WTC11 (cell line): ENCODE measurements around the gene TTLL5. TPM values are rescaled to one million over a fixed set of nuclear protein-coding genes. Genes with fewer than 3 reads are reported as not detected.

Source experiments
- ATAC-seq: fragments of 200-7000 bp; cut with Tn5 transposase; 2 replicates; pipeline ENCODE4 v1.10.0; 2021; ENCODE audit warnings: mild to moderate bottlenecking, moderate library complexity
- CTCF ChIA-PET: fragments of 300-600 bp; sonication (Branson Sonifier 250); formaldehyde crosslinking; loops from one replicate; lab custom pipeline; 2021; ENCODE audit warnings: antibody characterized with exemption; lab: Charles Lee
- POLR2A ChIA-PET: fragments of 350-600 bp; sonication (Branson Sonifier 250); formaldehyde crosslinking; loops from one replicate; lab custom pipeline; 2021; ENCODE audit warnings: antibody characterized with exemption; lab: Charles Lee
- DNase-seq: peaks from one replicate; pipeline ENCODE4 v3.0.0; 2021; ENCODE audit warnings: low spot score
- H3K27ac Mint-ChIP-seq: 2 replicates; pipeline ENCODE4 v1.8.0; 2021; ENCODE audit warnings: mixed read lengths
- H3K27me3 Mint-ChIP-seq: 2 replicates; pipeline ENCODE4 v1.8.0; 2021; ENCODE audit warnings: low read depth, mild to moderate bottlenecking, moderate library complexity, mixed read lengths
- H3K36me3 Mint-ChIP-seq: 2 replicates; pipeline ENCODE4 v1.8.0; 2021; ENCODE audit warnings: mixed read lengths
- H3K4me1 Mint-ChIP-seq: 2 replicates; pipeline ENCODE4 v1.8.0; 2022; ENCODE audit warnings: mixed read lengths
- H3K4me3 Mint-ChIP-seq: 2 replicates; pipeline ENCODE4 v1.8.0; 2021; ENCODE audit warnings: mild to moderate bottlenecking, moderate library complexity, mixed read lengths
- H3K9me3 Mint-ChIP-seq: 2 replicates; pipeline ENCODE4 v1.8.0; 2021; ENCODE audit warnings: mixed read lengths
- ATF3 ChIP-seq: sonication (generic); formaldehyde crosslinking; conservative IDR thresholded peaks from 2 replicates; pipeline ENCODE4 v1.8.1; 2022; ENCODE audit warnings: mild to moderate bottlenecking, missing genetic modification reagents
- ATF6 ChIP-seq: sonication (generic); formaldehyde crosslinking; IDR thresholded peaks from 2 replicates; pipeline ENCODE4 v1.8.1; 2023; ENCODE audit warnings: mild to moderate bottlenecking, missing genetic modification reagents
- E2F4 ChIP-seq: sonication (generic); formaldehyde crosslinking; IDR thresholded peaks from 2 replicates; pipeline ENCODE4 v1.8.1; 2022; ENCODE audit warnings: low read depth, mild to moderate bottlenecking, moderate library complexity, missing genetic modification reagents, borderline replicate concordance
- ESRRA ChIP-seq: sonication (generic); formaldehyde crosslinking; IDR thresholded peaks from 2 replicates; pipeline ENCODE4 v1.8.1; 2022; ENCODE audit warnings: mild to moderate bottlenecking, missing genetic modification reagents, borderline replicate concordance
- ETV6 ChIP-seq: sonication (generic); formaldehyde crosslinking; IDR thresholded peaks from 2 replicates; pipeline ENCODE4 v1.8.1; 2022; ENCODE audit warnings: mild to moderate bottlenecking, missing genetic modification reagents
- FOXP1 ChIP-seq: sonication (generic); formaldehyde crosslinking; IDR thresholded peaks from 2 replicates; pipeline ENCODE4 v1.8.0; 2022; ENCODE audit warnings: missing genetic modification reagents, mild to moderate bottlenecking, moderate library complexity, borderline replicate concordance
- GRHL2 ChIP-seq: fragments of 250-450 bp; sonication (Bioruptor Pico); IDR thresholded peaks from 2 replicates; pipeline ENCODE4 v1.8.0; 2022; ENCODE audit warnings: mild to moderate bottlenecking, moderate library complexity; ENCODE audit not compliant: insufficient replicate concordance, severe bottlenecking
- IRF1 ChIP-seq: sonication (generic); formaldehyde crosslinking; IDR thresholded peaks from 2 replicates; pipeline ENCODE4 v1.8.0; 2023; ENCODE audit warnings: missing genetic modification reagents
- JUN ChIP-seq: sonication (generic); formaldehyde crosslinking; IDR thresholded peaks from 2 replicates; pipeline ENCODE4 v1.8.0; 2023; ENCODE audit warnings: mild to moderate bottlenecking, missing genetic modification reagents
- MLX ChIP-seq: sonication (generic); formaldehyde crosslinking; IDR thresholded peaks from 2 replicates; pipeline ENCODE4 v1.8.1; 2023; ENCODE audit warnings: mild to moderate bottlenecking, missing genetic modification reagents, moderate library complexity
- NR2C2 ChIP-seq: sonication (generic); formaldehyde crosslinking; IDR thresholded peaks from 2 replicates; pipeline ENCODE4 v1.8.0; 2022; ENCODE audit warnings: mild to moderate bottlenecking, missing genetic modification reagents
- SMAD4 ChIP-seq: sonication (generic); formaldehyde crosslinking; IDR thresholded peaks from 2 replicates; pipeline ENCODE4 v1.8.0; 2022; ENCODE audit warnings: mild to moderate bottlenecking, missing genetic modification reagents
- TCF7 ChIP-seq: sonication (generic); formaldehyde crosslinking; IDR thresholded peaks from 2 replicates; pipeline ENCODE4 v1.8.0; 2022; ENCODE audit warnings: mild to moderate bottlenecking, low read depth, missing genetic modification reagents, moderate library complexity
- TP53 ChIP-seq: sonication (generic); formaldehyde crosslinking; IDR thresholded peaks from 2 replicates; pipeline ENCODE4 v1.8.1; 2023; ENCODE audit warnings: mild to moderate bottlenecking, missing genetic modification reagents
- USF2 ChIP-seq: sonication (generic); formaldehyde crosslinking; IDR thresholded peaks from 2 replicates; pipeline ENCODE4 v1.8.1; 2023; ENCODE audit warnings: mild to moderate bottlenecking, missing genetic modification reagents, moderate library complexity
- ZBTB21 ChIP-seq: sonication (generic); formaldehyde crosslinking; IDR thresholded peaks from 2 replicates; pipeline ENCODE4 v1.8.1; 2023; ENCODE audit warnings: mild to moderate bottlenecking, missing genetic modification reagents, borderline replicate concordance
- ZNF121 ChIP-seq: sonication (generic); formaldehyde crosslinking; IDR thresholded peaks from 2 replicates; pipeline ENCODE4 v1.8.0; 2023; ENCODE audit warnings: missing genetic modification reagents
- ZSCAN18 ChIP-seq: fragments of 250-450 bp; sonication (Bioruptor Pico); IDR thresholded peaks from 2 replicates; pipeline ENCODE4 v2.1.2; 2022; ENCODE audit warnings: mild to moderate bottlenecking, moderate library complexity
- total RNA-seq: library from RNA; stranded (reverse); gene quantifications from 3 replicates; pipeline ENCODE4 v1.2.3, GENCODE V29; 2021

Gene TTLL5
- total RNA-seq, 1 experiment from 2014 or later = 39.6 TPM

GRCh38 chr14:75859746-75860145 lies 198.7 kb downstream of the TTLL5 start:
- ChIA-PET POLR2A (no interaction called here), CTCF (interaction anchor here (1.4 to 1.9 kb wide), 4 partner anchors 21 to 123 kb away, joined by 7 to 11 read pairs (median 8); partner anchors contain the start of gene TGFB3)
- no peaks in the 10 kb centered on the region for H3K9me3 Mint-ChIP-seq
- ATAC-seq = no peak
- peaks cover 59% of the 10 kb centered on the region for H3K27me3 Mint-ChIP-seq
- H3K4me1 Mint-ChIP-seq = peaks cover 30% of the 10 kb centered on the region
- DNase-seq = no peak
- no peak for TF ChIP-seq TCF7 (CRISPR knock-in tag)
- no peak for TF ChIP-seq SMAD4
- no peak for TF ChIP-seq NR2C2 (CRISPR knock-in tag)
- no peak for TF ChIP-seq ATF6 (CRISPR knock-in tag)
- no peak for TF ChIP-seq FOXP1 (CRISPR knock-in tag)
- no peak for TF ChIP-seq IRF1 (CRISPR knock-in tag)
- TF ChIP-seq ZSCAN18 (CRISPR knock-in tag) = no peak
- TF ChIP-seq USF2 = no peak
- no peak for TF ChIP-seq TP53 (CRISPR knock-in tag)
- TF ChIP-seq MLX (CRISPR knock-in tag) = no peak
- no peak for TF ChIP-seq ATF3 (CRISPR knock-in tag)
- no peak for TF ChIP-seq ETV6 (CRISPR knock-in tag)
- TF ChIP-seq E2F4 (CRISPR knock-in tag) = no peak
- TF ChIP-seq ESRRA (CRISPR knock-in tag) = no peak
- TF ChIP-seq ZBTB21 (CRISPR knock-in tag) = no peak
- TF ChIP-seq JUN (CRISPR knock-in tag) = no peak
- no peak for TF ChIP-seq GRHL2 (CRISPR knock-in tag)
- TF ChIP-seq ZNF121 (CRISPR knock-in tag) = no peak
- no peak overlapping the region for H3K27ac Mint-ChIP-seq
- no peaks in the 10 kb centered on the region; the same call in 1 of the 2 replicates for H3K36me3 Mint-ChIP-seq
- no peak overlapping the region for H3K4me3 Mint-ChIP-seq
